Measurements from ENCODE around the gene GPR32. TPM values are rescaled to one million over a fixed set of nuclear protein-coding genes. Genes with fewer than 3 reads are reported as not detected.
"Not testable (repeated sequence)": the region's sequence is repeated elsewhere in the genome, so short reads cannot be mapped to it uniquely, and the experiment has no call there.

The GPR32 gene
- total RNA-seq, 4 donors from 2014 or later = not detected

- Histone ChIP-seq H3K27ac (no peak overlapping the region), H3K4me1 (no peaks in the 10 kb centered on the region), H3K36me3 (no peaks in the 10 kb centered on the region), H3K27me3 (peaks cover 0 to 14% of the 10 kb centered on the region in 2 donors), H3K9me3 (peaks cover 0 to 6% (median 0%) of the 10 kb centered on the region in 4 donors), H3K4me3 (no peak overlapping the region)
- no peak for DNase-seq
- TF ChIP-seq POLR2A (IDR thresholded peaks at IDR 0.05) (no peak), CTCF (IDR thresholded peaks at IDR 0.05) (no peak)
Observed at GRCh38 chr19:50777830-50778303, 7.6 kb downstream of the GPR32 start.

GRCh38 chr19:50778906-50779430 is 8.7 kb downstream of the GPR32 start:
- no peak overlapping the region for H3K27ac ChIP-seq
- no peaks in the 10 kb centered on the region for H3K4me1 ChIP-seq
- H3K4me3 ChIP-seq = no peak overlapping the region
- H3K9me3 ChIP-seq = peaks cover 0 to 6% (median 0%) of the 10 kb centered on the region in 4 donors
- no peaks in the 10 kb centered on the region for H3K36me3 ChIP-seq
- H3K27me3 ChIP-seq = peaks cover 0 to 14% of the 10 kb centered on the region in 2 donors
- no peak for DNase-seq
- no peak for TF ChIP-seq POLR2A (IDR thresholded peaks at IDR 0.05)
- no peak for TF ChIP-seq CTCF (IDR thresholded peaks at IDR 0.05)

GRCh38 chr19:50779504-50780457 is 9.5 kb downstream of the GPR32 start:
- no peak for DNase-seq
- H3K9me3 ChIP-seq = peaks cover 0 to 6% (median 0%) of the 10 kb centered on the region in 4 donors
- no peaks in the 10 kb centered on the region for H3K4me1 ChIP-seq
- TF ChIP-seq POLR2A (IDR thresholded peaks at IDR 0.05) = no peak
- TF ChIP-seq CTCF (IDR thresholded peaks at IDR 0.05) = no peak
- no peak overlapping the region for H3K27ac ChIP-seq
- no peak overlapping the region for H3K4me3 ChIP-seq
- H3K27me3 ChIP-seq = peaks cover 0 to 14% of the 10 kb centered on the region in 2 donors
- H3K36me3 ChIP-seq = no peaks in the 10 kb centered on the region

- TF ChIP-seq CTCF (IDR thresholded peaks at IDR 0.05) = no peak
- no peak for TF ChIP-seq POLR2A (IDR thresholded peaks at IDR 0.05)
- no peaks in the 10 kb centered on the region for H3K4me1 ChIP-seq
- H3K4me3 ChIP-seq = no peak overlapping the region
- peaks cover 0 to 6% (median 0%) of the 10 kb centered on the region in 4 donors for H3K9me3 ChIP-seq
- no peak for DNase-seq
- H3K36me3 ChIP-seq = no peaks in the 10 kb centered on the region
- peaks cover 0 to 14% of the 10 kb centered on the region in 2 donors for H3K27me3 ChIP-seq
- no peak overlapping the region for H3K27ac ChIP-seq
Observed at GRCh38 chr19:50780753-50781435, 10.6 kb downstream of the GPR32 start.

GRCh38 chr19:50783848-50784152 is 13.5 kb downstream of the GPR32 start:
- not testable (repeated sequence) for H3K27ac ChIP-seq, H3K4me3 ChIP-seq, H3K27me3 ChIP-seq, H3K4me1 ChIP-seq, DNase-seq, H3K36me3 ChIP-seq, H3K9me3 ChIP-seq

- H3K4me1 ChIP-seq = no peaks in the 10 kb centered on the region
- no peak for DNase-seq
- TF ChIP-seq POLR2A (IDR thresholded peaks at IDR 0.05) = no peak
- no peak for TF ChIP-seq CTCF (IDR thresholded peaks at IDR 0.05)
- no peak overlapping the region for H3K27ac ChIP-seq
- H3K9me3 ChIP-seq = no peaks in the 10 kb centered on the region
- no peaks in the 10 kb centered on the region for H3K36me3 ChIP-seq
- no peak overlapping the region for H3K4me3 ChIP-seq
- peaks cover 0 to 4% of the 10 kb centered on the region in 2 donors for H3K27me3 ChIP-seq
Observed at GRCh38 chr19:50784710-50785109, 14.4 kb downstream of the GPR32 start.

All from Peyer's patch (tissue), 4 donors.